Uterus (tissue), 4 donors: ENCODE data around the gene TGFA. TPM values are rescaled to one million over a fixed set of nuclear protein-coding genes. Genes with fewer than 3 reads are reported as not detected.

Experiments
- DNase-seq, 2 donors: peaks; one replicate each; pipeline ENCODE4 v3.0.0-alpha.2; 2019 to 2020
- H3K27ac ChIP-seq, 2 donors: fragments of 200-600 bp; sonication (generic); 1 replicate in 1 of 2; 2 replicates in 1 of 2; pipeline ENCODE4 v1.5.1; 2016 to 2018
- H3K27me3 ChIP-seq, 2 donors: fragments of 200-600 bp; sonication (generic); one replicate each; pipeline ENCODE4 v1.5.1; 2018 to 2019; ENCODE audit warnings: control low read depth in 1 of 2
- H3K36me3 ChIP-seq, 2 donors: fragments of 200-600 bp; sonication (generic); one replicate each; pipeline ENCODE4 v1.5.1; 2019; ENCODE audit warnings: control low read depth in 1 of 2
- H3K4me1 ChIP-seq, 2 donors: fragments of 200-600 bp; sonication (generic); one replicate each; pipeline ENCODE4 v1.5.1; 2018 to 2019; ENCODE audit warnings: control low read depth in 1 of 2
- H3K4me3 ChIP-seq, 2 donors: fragments of 200-600 bp; sonication (generic); 1 replicate in 1 of 2; 2 replicates in 1 of 2; pipeline ENCODE4 v1.5.1; 2018 to 2019; ENCODE audit warnings: mild to moderate bottlenecking in 1 of 2
- H3K9me3 ChIP-seq, 2 donors: fragments of 200-600 bp; sonication (generic); one replicate each; pipeline ENCODE4 v1.5.1; 2019; ENCODE audit warnings: control low read depth in 1 of 2
- POLR2A ChIP-seq, 2 donors: fragments of 450-650 bp; IDR thresholded peaks; one replicate each; pipeline ENCODE4 v1.6.1; 2016; ENCODE audit warnings: antibody characterized with exemption in 2 of 2, mild to moderate bottlenecking in 1 of 2, moderate library complexity in 1 of 2
- intact Hi-C: fragments of 100-400 bp; cut with DNase I; formaldehyde crosslinking; loops from one replicate; pipeline ENCODE4 v1.15.1; 2023; ENCODE audit warnings: low total_unique reads
- total RNA-seq, 4 donors: library from RNA; depleted of rRNA in 3 of 4; stranded (reverse); fragments of >200 nt in 3 of 4; gene quantifications; one replicate each; pipeline versions ENCODE4 v1.1.0 to v1.2.4, GENCODE V29; 2014 to 2023
- TF ChIP-seq, protein P1 (sequence below), 4 experiments: fragments of 200-600 bp in 2 of 4; fragments of 450-650 bp in 2 of 4; sonication (generic) in 2 of 4; IDR thresholded peaks; one replicate each; pipeline ENCODE4 v1.5.1; 2016 to 2019; ENCODE audit warnings: antibody characterized with exemption in 4 of 4, mild to moderate bottlenecking in 2 of 4, moderate library complexity in 1 of 4
- donor health status: DM: yes; HTN: yes; CAD: no.

The TGFA gene
- total RNA-seq, 4 donors from 2014 or later = 1.5 to 3.7 (median 1.6) TPM; not detected in 1

DNA sequence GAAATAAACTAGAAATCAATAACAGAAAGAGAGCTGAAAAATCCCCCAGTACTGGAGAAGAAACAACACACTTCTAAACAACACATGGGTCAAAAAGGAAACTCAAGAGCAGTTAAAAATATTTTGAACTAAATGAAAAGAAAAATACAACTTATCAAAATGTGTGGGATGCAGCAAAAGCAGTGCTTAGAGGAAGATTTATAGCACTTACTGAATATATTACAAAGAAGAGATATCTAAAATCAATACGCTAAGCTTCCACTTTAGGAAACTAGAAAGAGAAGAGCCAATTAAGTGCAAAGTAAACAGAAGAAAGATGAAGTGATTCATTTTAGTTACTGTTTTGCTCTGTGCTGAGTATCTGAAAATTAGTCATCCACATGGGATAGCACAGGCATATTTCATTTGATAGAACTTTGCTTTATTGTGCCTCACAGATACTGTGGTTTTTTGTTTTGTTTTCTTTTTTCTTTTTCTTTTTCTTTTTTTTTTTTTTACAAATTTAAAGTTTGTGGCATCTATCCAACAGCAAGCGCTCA, 17.0 kb downstream of the TGFA start:
- Histone ChIP-seq H3K4me1 (no peaks in the 10 kb centered on the region), H3K9me3 (no peaks in the 10 kb centered on the region), H3K27ac (no peak overlapping the region), H3K4me3 (no peak overlapping the region), H3K36me3 (no peaks in the 10 kb centered on the region), H3K27me3 (no peaks in the 10 kb centered on the region)
- TF ChIP-seq, protein P1, sequence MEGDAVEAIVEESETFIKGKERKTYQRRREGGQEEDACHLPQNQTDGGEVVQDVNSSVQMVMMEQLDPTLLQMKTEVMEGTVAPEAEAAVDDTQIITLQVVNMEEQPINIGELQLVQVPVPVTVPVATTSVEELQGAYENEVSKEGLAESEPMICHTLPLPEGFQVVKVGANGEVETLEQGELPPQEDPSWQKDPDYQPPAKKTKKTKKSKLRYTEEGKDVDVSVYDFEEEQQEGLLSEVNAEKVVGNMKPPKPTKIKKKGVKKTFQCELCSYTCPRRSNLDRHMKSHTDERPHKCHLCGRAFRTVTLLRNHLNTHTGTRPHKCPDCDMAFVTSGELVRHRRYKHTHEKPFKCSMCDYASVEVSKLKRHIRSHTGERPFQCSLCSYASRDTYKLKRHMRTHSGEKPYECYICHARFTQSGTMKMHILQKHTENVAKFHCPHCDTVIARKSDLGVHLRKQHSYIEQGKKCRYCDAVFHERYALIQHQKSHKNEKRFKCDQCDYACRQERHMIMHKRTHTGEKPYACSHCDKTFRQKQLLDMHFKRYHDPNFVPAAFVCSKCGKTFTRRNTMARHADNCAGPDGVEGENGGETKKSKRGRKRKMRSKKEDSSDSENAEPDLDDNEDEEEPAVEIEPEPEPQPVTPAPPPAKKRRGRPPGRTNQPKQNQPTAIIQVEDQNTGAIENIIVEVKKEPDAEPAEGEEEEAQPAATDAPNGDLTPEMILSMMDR (IDR thresholded peaks at IDR 0.05) = no peak
- no peak for TF ChIP-seq POLR2A (IDR thresholded peaks at IDR 0.05)
- intact Hi-C loops = no loop called here
- no peak for DNase-seq

GRCh38 chr2:70535573-70535972, 18.1 kb downstream of the TGFA start:
- H3K4me1 ChIP-seq = no peaks in the 10 kb centered on the region
- intact Hi-C loops = no loop called here
- no peak for TF ChIP-seq POLR2A (IDR thresholded peaks at IDR 0.05)
- TF ChIP-seq, protein P1 (IDR thresholded peaks at IDR 0.05) = no peak
- DNase-seq = no peak
- H3K9me3 ChIP-seq = no peaks in the 10 kb centered on the region
- no peak overlapping the region for H3K4me3 ChIP-seq
- no peaks in the 10 kb centered on the region for H3K27me3 ChIP-seq
- H3K36me3 ChIP-seq = no peaks in the 10 kb centered on the region
- H3K27ac ChIP-seq = no peak overlapping the region

DNA sequence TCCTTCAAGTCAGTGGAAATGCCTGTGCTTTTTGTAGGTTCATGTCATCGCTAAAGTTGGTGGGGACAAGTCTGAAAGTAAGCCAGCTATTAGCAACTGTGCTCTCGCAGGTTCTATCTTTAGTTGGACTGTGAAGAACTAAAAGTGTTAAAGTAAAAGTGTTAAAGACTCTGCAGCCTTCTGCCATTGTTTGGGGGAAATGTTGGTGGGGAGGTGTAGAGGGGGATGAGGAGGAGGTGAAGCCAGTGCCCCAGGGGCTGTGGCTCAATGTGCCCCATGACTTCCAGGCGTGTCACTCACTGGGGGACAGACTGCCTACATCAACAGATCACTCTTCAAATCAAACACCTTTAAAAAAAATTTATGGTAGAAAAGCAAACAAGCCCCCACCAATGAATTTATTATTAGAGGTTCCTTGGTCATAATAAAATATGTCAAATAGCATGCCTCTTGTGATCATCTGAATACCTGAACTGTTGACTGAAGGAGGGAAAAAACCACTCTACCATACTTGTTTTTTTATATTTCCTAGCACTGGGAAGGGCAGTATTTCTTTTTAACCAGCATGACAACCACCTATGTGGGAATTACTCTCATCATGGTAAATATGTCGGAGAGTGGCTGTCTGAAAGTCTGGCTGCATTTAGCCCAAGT, 19.3 kb downstream of the TGFA start:
- no peak overlapping the region for H3K27ac ChIP-seq
- intact Hi-C loops = no loop called here
- no peaks in the 10 kb centered on the region for H3K27me3 ChIP-seq
- no peak for DNase-seq
- no peak for TF ChIP-seq POLR2A (IDR thresholded peaks at IDR 0.05)
- TF ChIP-seq, protein P1 (IDR thresholded peaks at IDR 0.05) = no peak
- H3K9me3 ChIP-seq = no peaks in the 10 kb centered on the region
- no peaks in the 10 kb centered on the region for H3K36me3 ChIP-seq
- no peak overlapping the region for H3K4me3 ChIP-seq
- no peaks in the 10 kb centered on the region for H3K4me1 ChIP-seq

GRCh38 chr2:70532244-70532935, 21.2 kb downstream of the TGFA start:
- TF ChIP-seq POLR2A (IDR thresholded peaks at IDR 0.05) = no peak
- TF ChIP-seq, protein P1 (IDR thresholded peaks at IDR 0.05) = no peak
- Histone ChIP-seq H3K4me1 (no peaks in the 10 kb centered on the region), H3K36me3 (no peaks in the 10 kb centered on the region)

DNA sequence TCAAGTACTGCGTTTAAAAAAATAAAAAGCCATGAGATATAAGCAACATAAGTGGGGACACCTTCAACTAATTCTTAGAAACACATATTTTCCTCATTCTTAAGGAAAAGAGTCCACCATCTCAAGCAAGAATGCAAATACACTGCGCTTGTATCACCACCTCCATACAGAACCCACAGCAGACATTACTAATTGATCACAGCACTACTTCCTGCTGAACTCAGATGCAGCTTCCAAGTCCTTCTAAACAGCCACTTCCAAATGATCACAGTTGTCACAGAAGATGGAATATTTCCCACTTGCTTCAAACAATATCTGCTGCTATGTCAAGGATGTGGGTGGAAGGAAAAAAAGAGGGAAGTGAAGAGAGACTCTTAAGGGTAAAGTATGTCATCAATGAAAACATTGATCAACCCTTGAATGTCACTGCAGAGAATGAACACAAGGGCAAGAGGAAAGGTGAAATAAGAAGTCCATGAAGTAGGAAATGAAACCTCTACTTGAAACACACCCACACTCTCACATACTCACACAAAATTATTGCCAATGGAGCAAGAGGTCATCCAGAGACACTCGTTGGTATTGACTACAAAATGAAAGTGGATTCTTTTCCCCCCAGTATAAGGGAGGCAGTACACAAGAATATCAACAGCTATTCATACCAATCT, 22.1 kb downstream of the TGFA start:
- no peaks in the 10 kb centered on the region for H3K4me1 ChIP-seq
- no peak overlapping the region for H3K27ac ChIP-seq
- DNase-seq = no peak
- H3K27me3 ChIP-seq = no peaks in the 10 kb centered on the region
- H3K9me3 ChIP-seq = no peaks in the 10 kb centered on the region
- TF ChIP-seq, protein P1 (IDR thresholded peaks at IDR 0.05) = no peak
- TF ChIP-seq POLR2A (IDR thresholded peaks at IDR 0.05) = no peak
- no peak overlapping the region for H3K4me3 ChIP-seq
- intact Hi-C loops = no loop called here
- H3K36me3 ChIP-seq = no peaks in the 10 kb centered on the region

More at GRCh38 chr2:70532244-70532935, 21.2 kb downstream of the TGFA start:
- DNase-seq = no peak
- Histone ChIP-seq H3K27ac (no peak overlapping the region), H3K27me3 (no peaks in the 10 kb centered on the region), H3K9me3 (no peaks in the 10 kb centered on the region), H3K4me3 (no peak overlapping the region)
- intact Hi-C loops = no loop called here
